Measurements from ENCODE around the gene HCST. TPM values are rescaled to one million over a fixed set of nuclear protein-coding genes. Genes with fewer than 3 reads are reported as not detected.

HCST gene
- total and polyA plus RNA-seq, 2 of the 13 experiments (the other 11 are each of a cell fraction or from before 2014, with no cell fraction given), result 0.24 to 1.2 TPM

- no peak for ATAC-seq
- POLR2A ChIA-PET, result no interaction called here
- intact Hi-C loops (cut with micrococcal nuclease; ENCODE audit: unreplicated experiment), result no loop called here
- in situ Hi-C loops (cut with HindIII; ENCODE audit: extremely low pct_ligation_motif_present, low pct_unique_long_range_greater_than_20kb), result no loop called here
- no TSS peak for BruUV-seq (replicated peaks)
- TF ChIP-seq ZKSCAN8 (CRISPR knock-in tag; IDR thresholded peaks at IDR 0.05; ENCODE audit: borderline replicate concordance), result no peak
- TF ChIP-seq MXD3 (CRISPR knock-in tag; IDR thresholded peaks at IDR 0.05), result no peak
- TF ChIP-seq GPBP1L1 (CRISPR knock-in tag; IDR thresholded peaks at IDR 0.05), result no peak
- no peak for TF ChIP-seq NFYB (CRISPR knock-in tag; IDR thresholded peaks at IDR 0.05)
- TF ChIP-seq ZSCAN20 (CRISPR knock-in tag; IDR thresholded peaks at IDR 0.05; ENCODE audit: borderline replicate concordance), result no peak
- no peak for TF ChIP-seq ARID3A (IDR thresholded peaks at IDR 0.05; ENCODE audit: low read depth, low read length)
- no peak for TF ChIP-seq JARID2 (CRISPR knock-in tag; IDR thresholded peaks at IDR 0.05; ENCODE audit: insufficient replicate concordance)
- no peak for TF ChIP-seq ZNF34 (CRISPR knock-in tag; IDR thresholded peaks at IDR 0.05; ENCODE audit: borderline replicate concordance)
- TF ChIP-seq TOE1 (CRISPR knock-in tag; IDR thresholded peaks at IDR 0.05), result no peak
- TF ChIP-seq STAT6 (CRISPR knock-in tag; IDR thresholded peaks at IDR 0.05; ENCODE audit: borderline replicate concordance), result no peak
- no peak for TF ChIP-seq FOXC1 (CRISPR knock-in tag; IDR thresholded peaks at IDR 0.05; ENCODE audit: borderline replicate concordance)
- TF ChIP-seq ZNF577 (CRISPR knock-in tag; IDR thresholded peaks at IDR 0.05; ENCODE audit: borderline replicate concordance, low read depth), result no peak
- TF ChIP-seq THAP11 (CRISPR knock-in tag; IDR thresholded peaks at IDR 0.05), result no peak
- TF ChIP-seq ZNF143 (CRISPR knock-in tag; IDR thresholded peaks at IDR 0.05), result no peak
- no peak for TF ChIP-seq ZNF260 (CRISPR knock-in tag; IDR thresholded peaks at IDR 0.05; ENCODE audit: borderline replicate concordance, low read depth)
- TF ChIP-seq POLR2A (IDR thresholded peaks at IDR 0.05; ENCODE audit: insufficient read depth in 1 of 2, low read depth in 2 of 2, low read length in 2 of 2), result no peak
- no peak for TF ChIP-seq BRF2 (CRISPR knock-in tag; IDR thresholded peaks at IDR 0.05)
- TF ChIP-seq ZNF891 (CRISPR knock-in tag; IDR thresholded peaks at IDR 0.05), result no peak
- FAIRE-seq, result no peak
- no peak overlapping the region for H3K4me2 ChIP-seq (ENCODE audit: low read depth, low read length)
- DNase-seq (ENCODE audit: low spot score), result no peak
- H3K79me2 ChIP-seq (ENCODE audit: insufficient read depth, low read length), result no peaks in the 10 kb centered on the region
- H4K20me1 ChIP-seq (ENCODE audit: insufficient read depth, low read length), result no peaks in the 10 kb centered on the region
- CTCF ChIA-PET (ENCODE audit: low intra/inter-chr PET ratio, low total read pairs), result no interaction called here
- no peaks in the 10 kb centered on the region for H3K36me3 ChIP-seq (replicated peaks in 1 of 2; ENCODE audit: control insufficient read depth in 1 of 2, insufficient read depth in 2 of 2, low read length in 2 of 2)
- H3K9ac ChIP-seq (ENCODE audit: insufficient read depth, low read depth, low read length), result no peak overlapping the region
- H3K9me3 ChIP-seq (ENCODE audit: low read length), result no peaks in the 10 kb centered on the region
- H2AFZ ChIP-seq (ENCODE audit: low read length), result no peak overlapping the region
- no peak overlapping the region for H3K27ac ChIP-seq (ENCODE audit: extremely low read length, insufficient read depth, low read length)
- H3K4me3 ChIP-seq (replicated peaks in 1 of 3; ENCODE audit: insufficient read depth in 1 of 3, low read depth in 2 of 3, low read length in 3 of 3), result no peak overlapping the region
- H3K27me3 ChIP-seq (ENCODE audit: control insufficient read depth in 1 of 2, insufficient read depth in 2 of 2, low read length in 2 of 2), result peaks cover 0 to 6% of the 10 kb centered on the region in 2 experiments; a peak in 3 of 5 replicates
- WGBS (ENCODE audit: low lambda C conversion rate), result 33% methylated on average over 5 of the region's 6 CpGs
- peaks cover 15% of the 10 kb centered on the region; the same call in 1 of the 2 replicates for H3K4me1 ChIP-seq (ENCODE audit: insufficient read depth, low read length)
Measured at GRCh38 chr19:35909684-35910035, 7.3 kb downstream of the HCST start.
